Measurements from ENCODE around the gene SCYGR1.
"Not testable (repeated sequence)": the region's sequence is repeated elsewhere in the genome, so short reads cannot be mapped to it uniquely, and the experiment has no call there.

The SCYGR1 gene, protein sequence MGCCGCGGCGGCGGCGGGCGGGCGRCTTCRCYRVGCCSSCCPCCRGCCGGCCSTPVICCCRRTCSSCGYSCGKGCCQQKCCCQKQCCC

GRCh38 chr2:227387583-227387982 is at the start of gene SCYGR1:
Gene SCYGR1, minus strand, starts transcription at chr2:227387949. Its CDS starts 0 bp downstream, at chr2:227387949.
- H3K9ac ChIP-seq (ENCODE audit: insufficient read length, low read depth); H3K4me1 ChIP-seq (ENCODE audit: insufficient read depth, insufficient read length); H3K36me3 ChIP-seq (ENCODE audit: insufficient read depth, insufficient read length, low read length); H3K27me3 ChIP-seq (ENCODE audit: insufficient read depth, insufficient read length); H3K9me3 ChIP-seq (ENCODE audit: insufficient read depth, low read length); DNase-seq (ENCODE audit: low read depth, low spot score); H3K4me3 ChIP-seq (ENCODE audit: insufficient read length, low read depth): not testable (repeated sequence)

DNA sequence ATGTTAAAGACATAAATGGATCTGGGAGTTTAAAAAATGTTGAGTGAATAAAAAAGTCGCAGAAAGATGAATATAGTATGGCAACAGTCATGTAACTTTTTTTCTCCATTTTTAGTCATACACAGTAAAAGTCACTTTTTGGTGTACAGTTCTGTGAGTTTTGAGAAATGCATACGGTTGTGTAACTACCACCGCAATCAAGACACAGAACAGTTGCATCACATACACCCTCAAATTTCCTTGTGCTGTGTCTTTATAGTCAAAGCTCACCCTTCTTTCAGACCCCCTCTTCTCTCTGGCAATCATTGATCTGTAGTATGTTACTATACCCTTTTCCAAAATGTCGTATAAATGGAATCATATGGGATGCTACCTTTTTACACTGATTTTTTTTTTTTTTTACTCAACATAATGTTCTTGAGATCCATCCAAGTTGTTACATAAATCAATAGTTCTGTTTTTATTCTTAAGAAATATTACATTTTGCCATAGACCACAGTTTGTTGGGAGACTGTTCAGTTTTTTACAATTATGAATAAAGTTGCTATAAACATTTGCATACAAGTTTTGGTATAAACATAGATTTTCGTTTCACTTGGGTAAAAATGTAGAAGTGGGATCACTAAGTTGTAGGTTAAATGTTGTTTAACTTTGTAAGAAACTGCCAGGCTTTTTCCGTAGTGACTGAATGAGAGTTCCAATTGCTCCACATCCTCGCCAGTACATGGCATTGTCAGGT is 48.9 kb upstream of the SCYGR1 start:
- H3K4me3 ChIP-seq (ENCODE audit: insufficient read length, low read depth) = no peak overlapping the region
- no peak for TF ChIP-seq SUZ12 (IDR thresholded peaks at IDR 0.05; ENCODE audit: extremely low read depth, insufficient read depth, insufficient read length)
- TF ChIP-seq ZNF274 (IDR thresholded peaks at IDR 0.05; ENCODE audit: low read depth, low read length) = no peak
- no peak for TF ChIP-seq YY1 (IDR thresholded peaks at IDR 0.05; ENCODE audit: insufficient read depth, insufficient read length)
- H3K9ac ChIP-seq (ENCODE audit: insufficient read length, low read depth) = no peak overlapping the region
- no peak for DNase-seq (ENCODE audit: low read depth, low spot score)
- H3K9me3 ChIP-seq (ENCODE audit: insufficient read depth, low read length) = no peaks in the 10 kb centered on the region
- H3K36me3 ChIP-seq (ENCODE audit: insufficient read depth, insufficient read length, low read length) = no peaks in the 10 kb centered on the region
- peaks cover 2% of the 10 kb centered on the region for H3K4me1 ChIP-seq (ENCODE audit: insufficient read depth, insufficient read length)
- no peaks in the 10 kb centered on the region for H3K27me3 ChIP-seq (ENCODE audit: insufficient read depth, insufficient read length)

GRCh38 chr2:227433171-227433570 is 45.4 kb upstream of the SCYGR1 start:
- Histone ChIP-seq H3K27me3 (ENCODE audit: insufficient read depth, insufficient read length) (no peaks in the 10 kb centered on the region), H3K36me3 (ENCODE audit: insufficient read depth, insufficient read length, low read length) (no peaks in the 10 kb centered on the region), H3K4me3 (ENCODE audit: insufficient read length, low read depth) (no peak overlapping the region), H3K9ac (ENCODE audit: insufficient read length, low read depth) (no peak overlapping the region), H3K9me3 (ENCODE audit: insufficient read depth, low read length) (no peaks in the 10 kb centered on the region), H3K4me1 (ENCODE audit: insufficient read depth, insufficient read length) (peaks cover 2% of the 10 kb centered on the region)
- no peak for DNase-seq (ENCODE audit: low read depth, low spot score)
- TF ChIP-seq YY1 (IDR thresholded peaks at IDR 0.05; ENCODE audit: insufficient read depth, insufficient read length) (no peak), SUZ12 (IDR thresholded peaks at IDR 0.05; ENCODE audit: extremely low read depth, insufficient read depth, insufficient read length) (no peak), ZNF274 (IDR thresholded peaks at IDR 0.05; ENCODE audit: low read depth, low read length) (no peak)

DNA sequence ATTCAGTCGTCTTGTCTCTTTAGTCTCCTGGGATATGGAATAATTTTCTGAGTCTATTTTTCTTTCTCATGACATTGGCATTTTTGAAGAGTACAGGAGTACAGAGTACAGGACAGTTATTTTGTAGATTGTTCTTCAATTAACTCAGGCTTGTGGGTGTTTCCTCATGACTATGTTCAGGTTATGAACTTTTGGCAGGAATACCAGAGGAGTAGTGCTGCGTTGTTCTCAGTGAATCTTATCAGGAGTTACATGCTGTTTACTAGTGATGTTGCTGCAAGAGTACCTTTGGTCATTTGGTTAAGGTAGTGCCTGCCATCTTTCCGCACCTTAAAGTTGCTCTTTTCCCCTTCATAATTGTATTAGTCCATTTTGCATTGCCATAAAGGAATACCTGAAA is 42.9 kb upstream of the SCYGR1 start:
- no peaks in the 10 kb centered on the region for H3K9me3 ChIP-seq (ENCODE audit: insufficient read depth, low read length)
- no peak overlapping the region for H3K9ac ChIP-seq (ENCODE audit: insufficient read length, low read depth)
- TF ChIP-seq YY1 (IDR thresholded peaks at IDR 0.05; ENCODE audit: insufficient read depth, insufficient read length) = no peak
- no peak for TF ChIP-seq SUZ12 (IDR thresholded peaks at IDR 0.05; ENCODE audit: extremely low read depth, insufficient read depth, insufficient read length)
- no peak for TF ChIP-seq ZNF274 (IDR thresholded peaks at IDR 0.05; ENCODE audit: low read depth, low read length)
- peaks cover 2% of the 10 kb centered on the region for H3K4me1 ChIP-seq (ENCODE audit: insufficient read depth, insufficient read length)
- H3K27me3 ChIP-seq (ENCODE audit: insufficient read depth, insufficient read length) = no peaks in the 10 kb centered on the region
- DNase-seq (ENCODE audit: low read depth, low spot score) = no peak
- H3K36me3 ChIP-seq (ENCODE audit: insufficient read depth, insufficient read length, low read length) = no peaks in the 10 kb centered on the region
- no peak overlapping the region for H3K4me3 ChIP-seq (ENCODE audit: insufficient read length, low read depth)

GRCh38 chr2:227428731-227429285 is 41.1 kb upstream of the SCYGR1 start:
- Histone ChIP-seq H3K4me1 (ENCODE audit: insufficient read depth, insufficient read length) (peaks cover 2% of the 10 kb centered on the region), H3K9me3 (ENCODE audit: insufficient read depth, low read length) (no peaks in the 10 kb centered on the region), H3K4me3 (ENCODE audit: insufficient read length, low read depth) (no peak overlapping the region), H3K27me3 (ENCODE audit: insufficient read depth, insufficient read length) (no peaks in the 10 kb centered on the region), H3K9ac (ENCODE audit: insufficient read length, low read depth) (no peak overlapping the region), H3K36me3 (ENCODE audit: insufficient read depth, insufficient read length, low read length) (no peaks in the 10 kb centered on the region)
- TF ChIP-seq SUZ12 (IDR thresholded peaks at IDR 0.05; ENCODE audit: extremely low read depth, insufficient read depth, insufficient read length) (no peak), YY1 (IDR thresholded peaks at IDR 0.05; ENCODE audit: insufficient read depth, insufficient read length) (no peak), ZNF274 (IDR thresholded peaks at IDR 0.05; ENCODE audit: low read depth, low read length) (no peak)
- DNase-seq (ENCODE audit: low read depth, low spot score) = no peak

GRCh38 chr2:227423656-227424499 is 36.1 kb upstream of the SCYGR1 start:
- Histone ChIP-seq H3K36me3 (ENCODE audit: insufficient read depth, insufficient read length, low read length) (no peaks in the 10 kb centered on the region), H3K4me3 (ENCODE audit: insufficient read length, low read depth) (no peak overlapping the region), H3K9ac (ENCODE audit: insufficient read length, low read depth) (no peak overlapping the region), H3K27me3 (ENCODE audit: insufficient read depth, insufficient read length) (no peaks in the 10 kb centered on the region), H3K9me3 (ENCODE audit: insufficient read depth, low read length) (no peaks in the 10 kb centered on the region), H3K4me1 (ENCODE audit: insufficient read depth, insufficient read length) (no peaks in the 10 kb centered on the region)
- TF ChIP-seq SUZ12 (IDR thresholded peaks at IDR 0.05; ENCODE audit: extremely low read depth, insufficient read depth, insufficient read length) = no peak
- TF ChIP-seq ZNF274 (IDR thresholded peaks at IDR 0.05; ENCODE audit: low read depth, low read length) = no peak
- no peak for TF ChIP-seq YY1 (IDR thresholded peaks at IDR 0.05; ENCODE audit: insufficient read depth, insufficient read length)
- DNase-seq (ENCODE audit: low read depth, low spot score) = no peak
